Measurements from ENCODE around the gene HOXD8. TPM values are rescaled to one million over a fixed set of nuclear protein-coding genes. Genes with fewer than 3 reads are reported as not detected.

Gene HOXD8
- total RNA-seq, 4 donors from 2014 or later, result 2.4 to 8.9 (median 6.0) TPM

DNA sequence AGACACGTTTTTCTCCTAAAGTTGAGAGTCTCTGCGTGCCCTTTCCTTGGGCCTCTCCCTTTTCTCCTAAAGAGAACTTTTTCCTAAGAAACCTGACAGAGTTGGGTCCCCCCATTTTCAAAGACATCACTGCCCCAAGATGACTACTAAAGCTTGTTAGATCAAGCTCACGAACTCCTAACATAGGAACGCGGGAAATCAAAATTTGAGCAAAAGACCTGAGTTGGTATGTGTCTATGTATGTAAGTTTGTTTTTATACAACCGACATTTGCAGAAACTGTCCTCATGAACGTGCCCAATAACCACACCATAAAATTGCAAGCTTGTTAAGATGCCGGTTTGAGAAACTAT, 35.6 kb upstream of the HOXD8 start:
- 15 to 17% methylated on average over 8 of the region's 8 CpGs for WGBS, 2 donors
- no peak overlapping the region for H3K4me3 ChIP-seq (ENCODE audit: low read depth, poor library complexity, severe bottlenecking)
- DNase-seq (ENCODE audit: low spot score in 2 of 2), result no peak
- TF ChIP-seq POLR2A (IDR thresholded peaks at IDR 0.05), result no peak
- intact Hi-C loops (cut with DNase I; ENCODE audit: low total_unique reads), result no loop called here

DNA sequence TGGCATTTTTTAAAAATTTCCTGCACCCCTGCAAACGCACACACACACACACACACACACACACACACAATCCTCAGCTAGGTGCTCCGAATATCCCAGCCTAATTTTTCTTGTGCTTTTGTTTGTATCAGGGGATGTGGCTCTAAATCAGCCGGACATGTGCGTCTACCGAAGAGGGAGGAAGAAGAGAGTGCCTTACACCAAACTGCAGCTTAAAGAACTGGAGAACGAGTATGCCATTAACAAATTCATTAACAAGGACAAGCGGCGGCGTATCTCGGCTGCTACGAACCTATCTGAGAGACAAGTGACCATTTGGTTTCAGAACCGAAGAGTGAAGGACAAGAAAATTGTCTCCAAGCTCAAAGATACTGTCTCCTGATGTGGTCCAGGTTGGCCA, 35.2 kb upstream of the HOXD8 start:
- TF ChIP-seq, protein P1, sequence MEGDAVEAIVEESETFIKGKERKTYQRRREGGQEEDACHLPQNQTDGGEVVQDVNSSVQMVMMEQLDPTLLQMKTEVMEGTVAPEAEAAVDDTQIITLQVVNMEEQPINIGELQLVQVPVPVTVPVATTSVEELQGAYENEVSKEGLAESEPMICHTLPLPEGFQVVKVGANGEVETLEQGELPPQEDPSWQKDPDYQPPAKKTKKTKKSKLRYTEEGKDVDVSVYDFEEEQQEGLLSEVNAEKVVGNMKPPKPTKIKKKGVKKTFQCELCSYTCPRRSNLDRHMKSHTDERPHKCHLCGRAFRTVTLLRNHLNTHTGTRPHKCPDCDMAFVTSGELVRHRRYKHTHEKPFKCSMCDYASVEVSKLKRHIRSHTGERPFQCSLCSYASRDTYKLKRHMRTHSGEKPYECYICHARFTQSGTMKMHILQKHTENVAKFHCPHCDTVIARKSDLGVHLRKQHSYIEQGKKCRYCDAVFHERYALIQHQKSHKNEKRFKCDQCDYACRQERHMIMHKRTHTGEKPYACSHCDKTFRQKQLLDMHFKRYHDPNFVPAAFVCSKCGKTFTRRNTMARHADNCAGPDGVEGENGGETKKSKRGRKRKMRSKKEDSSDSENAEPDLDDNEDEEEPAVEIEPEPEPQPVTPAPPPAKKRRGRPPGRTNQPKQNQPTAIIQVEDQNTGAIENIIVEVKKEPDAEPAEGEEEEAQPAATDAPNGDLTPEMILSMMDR (IDR thresholded peaks at IDR 0.05), result no peak
- no peak for TF ChIP-seq POLR2A (IDR thresholded peaks at IDR 0.05)
- no peak overlapping the region for H3K4me3 ChIP-seq (ENCODE audit: low read depth, poor library complexity, severe bottlenecking)
- intact Hi-C loops (cut with DNase I; ENCODE audit: low total_unique reads), result no loop called here
- WGBS, 2 donors, result 21 to 23% methylated on average over 12 of the region's 12 CpGs
- DNase-seq (ENCODE audit: low spot score in 2 of 2), result no peak

DNA sequence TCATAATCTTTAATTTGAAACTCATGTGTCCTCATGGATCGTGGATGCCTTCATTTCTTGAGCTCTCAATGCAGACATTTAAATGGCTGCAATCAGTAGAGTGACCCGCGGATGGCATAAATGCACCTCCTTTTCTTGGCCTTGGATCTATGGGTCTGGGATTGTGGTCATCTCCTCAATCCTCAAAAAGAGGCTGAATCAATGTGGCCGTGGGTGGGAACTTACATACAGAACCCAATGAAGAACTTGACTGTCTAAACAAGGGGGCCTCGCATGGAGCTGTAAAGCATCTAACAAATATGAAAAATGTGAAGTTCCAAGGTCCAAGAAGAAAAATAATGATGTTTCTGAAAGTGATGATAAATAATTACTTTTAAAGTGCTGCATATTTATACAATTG, 34.1 kb upstream of the HOXD8 start:
- intact Hi-C loops (cut with DNase I; ENCODE audit: low total_unique reads), result no loop called here
- no peak for DNase-seq (ENCODE audit: low spot score in 2 of 2)
- 29 to 30% methylated on average over 5 of the region's 5 CpGs for WGBS, 2 donors
- no peak overlapping the region for H3K4me3 ChIP-seq (ENCODE audit: low read depth, poor library complexity, severe bottlenecking)
- no peak for TF ChIP-seq POLR2A (IDR thresholded peaks at IDR 0.05)
- TF ChIP-seq, protein P1 (IDR thresholded peaks at IDR 0.05), result no peak

DNA sequence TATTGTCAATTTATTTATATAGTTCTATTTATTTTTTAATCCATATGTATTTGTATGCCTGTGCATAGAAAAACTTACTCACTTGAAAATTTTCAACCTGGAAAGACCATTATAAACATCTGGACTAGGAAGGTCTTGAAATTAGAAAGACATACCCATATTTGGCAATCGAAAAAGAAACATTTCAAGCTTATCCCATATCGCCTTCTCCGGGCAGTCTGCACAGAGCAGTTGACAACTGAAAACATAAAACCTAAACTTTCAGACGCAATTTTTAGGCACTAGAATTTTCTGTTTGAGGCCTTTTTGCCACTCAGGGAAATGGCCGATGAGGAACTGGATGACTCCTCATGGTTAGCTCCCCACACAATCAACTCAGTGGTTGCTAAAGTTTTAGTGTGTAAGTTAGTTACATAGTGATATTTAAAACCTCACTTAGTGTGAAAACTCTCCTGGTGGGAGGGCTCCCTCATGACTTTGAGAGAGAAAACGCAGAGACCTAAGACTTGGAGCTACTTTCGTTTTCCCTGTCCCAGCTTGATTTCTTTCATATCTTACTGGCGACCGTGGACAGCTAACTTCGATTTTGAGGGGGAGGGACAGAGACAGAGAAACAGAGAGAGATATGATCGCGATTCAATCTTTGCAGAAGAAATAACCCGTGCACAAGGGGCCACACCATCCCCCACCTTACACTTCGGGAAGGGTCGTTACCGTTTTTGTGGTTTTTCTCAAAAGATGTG, 33.1 kb upstream of the HOXD8 start:
- intact Hi-C loops (cut with DNase I; ENCODE audit: low total_unique reads), result no loop called here
- H3K4me3 ChIP-seq (ENCODE audit: low read depth, poor library complexity, severe bottlenecking), result no peak overlapping the region
- WGBS, 2 donors, result 13 to 20% methylated on average over 16 of the region's 16 CpGs
- DNase-seq (ENCODE audit: low spot score in 2 of 2), result peak in 1 of 2 donors; percentile 54
- no peak for TF ChIP-seq POLR2A (IDR thresholded peaks at IDR 0.05)
- TF ChIP-seq, protein P1 (IDR thresholded peaks at IDR 0.05), result no peak

DNA sequence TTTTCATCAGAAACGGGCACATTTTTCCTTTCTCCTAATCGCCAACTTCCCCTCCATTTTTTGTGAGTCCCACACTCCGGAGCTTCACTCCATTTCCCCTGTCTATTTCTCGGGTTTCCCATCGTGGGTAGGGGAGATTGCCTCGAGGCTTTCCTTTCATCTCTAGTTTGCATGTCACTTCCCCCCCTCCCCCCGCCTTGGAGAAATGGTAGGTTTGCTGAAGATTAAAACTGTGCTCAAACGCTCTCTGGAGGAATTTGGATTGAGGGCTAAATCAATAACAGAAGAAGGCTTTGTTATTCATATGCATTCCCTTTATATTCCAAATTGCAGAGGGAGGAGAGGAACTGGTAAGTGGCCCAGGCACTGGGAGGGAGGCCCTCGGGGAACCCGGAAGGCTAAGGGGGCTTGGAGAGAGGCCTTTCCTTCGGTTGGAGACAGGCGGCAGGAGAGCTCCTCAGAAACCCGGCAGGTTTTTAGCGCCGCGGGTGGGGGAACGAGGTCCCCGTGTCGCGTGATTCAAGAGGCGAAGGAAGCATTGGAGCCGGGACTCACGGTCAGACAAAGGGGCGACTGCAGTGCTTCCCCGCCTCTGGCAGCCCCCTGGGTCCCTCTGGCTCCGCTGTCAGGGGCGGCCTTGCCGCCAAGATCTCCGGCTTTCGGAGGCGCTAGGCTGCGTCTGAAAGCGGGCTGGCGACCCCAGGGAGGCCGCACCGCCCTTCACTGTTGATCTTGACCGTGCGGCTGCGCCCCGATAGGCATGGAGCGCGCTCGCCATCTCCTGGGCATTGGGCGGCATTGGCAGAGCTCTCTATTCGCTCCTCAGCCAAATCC, 32.3 kb upstream of the HOXD8 start:
- intact Hi-C loops (cut with DNase I; ENCODE audit: low total_unique reads), result no loop called here
- 2 to 4% methylated on average over 44 to 45 of the region's 45 CpGs for WGBS, 2 donors
- TF ChIP-seq, protein P1 (IDR thresholded peaks at IDR 0.05), result peak in 1 of 3 donors; percentile 37
- no peak for TF ChIP-seq POLR2A (IDR thresholded peaks at IDR 0.05)
- DNase-seq (ENCODE audit: low spot score in 2 of 2), result peak; percentile 52 to 92
- H3K4me3 ChIP-seq (ENCODE audit: low read depth, poor library complexity, severe bottlenecking), result no peak overlapping the region

DNA sequence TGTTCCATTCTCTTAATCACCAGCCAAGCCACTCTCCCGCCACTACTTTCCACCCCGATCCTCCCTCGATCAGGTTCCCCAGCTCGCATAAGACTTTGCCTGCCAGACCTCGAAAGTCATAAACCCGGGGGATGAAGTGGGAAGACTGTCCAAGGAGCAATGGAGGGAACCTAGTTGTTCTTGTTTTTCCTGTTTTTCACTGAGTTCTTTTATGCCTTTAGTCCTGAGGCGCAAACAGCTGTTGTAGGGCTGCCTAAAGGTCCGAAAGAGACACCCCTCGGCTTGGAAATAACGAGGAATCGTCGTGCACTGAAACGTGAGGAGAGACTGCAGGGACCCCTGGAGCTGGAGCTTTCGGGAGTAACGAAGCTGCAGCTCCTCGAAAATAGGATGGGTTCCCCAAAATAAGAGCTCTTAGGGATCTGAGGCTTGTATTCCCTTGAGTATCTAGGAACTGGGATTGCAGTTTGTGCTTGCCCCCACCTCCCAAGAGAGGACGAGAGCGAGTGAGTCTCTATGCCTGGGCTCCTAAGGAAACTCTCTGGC, 31.6 kb upstream of the HOXD8 start:
- intact Hi-C loops (cut with DNase I; ENCODE audit: low total_unique reads), result no loop called here
- peak in 1 of 2 donors; percentile 56 for DNase-seq (ENCODE audit: low spot score in 2 of 2)

More for the DNA sequence above, 31.6 kb upstream of the HOXD8 start:
- no peak overlapping the region for H3K4me3 ChIP-seq (ENCODE audit: low read depth, poor library complexity, severe bottlenecking)
- TF ChIP-seq, protein P1 (IDR thresholded peaks at IDR 0.05), result no peak
- no peak for TF ChIP-seq POLR2A (IDR thresholded peaks at IDR 0.05)
- 2 to 3% methylated on average over 18 of the region's 18 CpGs for WGBS, 2 donors

All from lower leg skin (tissue), 4 donors.